Neuronal stem cell (in vitro differentiated cells): ENCODE measurements around the gene CCDC117.

ENCODE experiments used
- DNase-seq: peaks from one replicate; pipeline ENCODE4 v3.0.0-alpha.2; 2013; ENCODE audit warnings: low spot score
- H2AFZ ChIP-seq: one replicate; pipeline ENCODE4 v1.6.1; 2013; ENCODE audit warnings: mild to moderate bottlenecking, low read length, inconsistent platforms
- H2AK5ac ChIP-seq: 2 replicates; pipeline ENCODE4 v1.6.1; 2013; ENCODE audit warnings: low read depth, mild to moderate bottlenecking, inconsistent platforms, low read length, moderate library complexity, mixed read lengths
- H2BK120ac ChIP-seq: 2 replicates; pipeline ENCODE4 v1.6.1; 2013; ENCODE audit warnings: low read depth, mild to moderate bottlenecking, inconsistent platforms, low read length, moderate library complexity, mixed read lengths
- H2BK12ac ChIP-seq: one replicate; pipeline ENCODE4 v1.6.1; 2013; ENCODE audit warnings: low read length, inconsistent platforms
- H2BK15ac ChIP-seq: 2 replicates; pipeline ENCODE4 v1.6.1; 2013; ENCODE audit warnings: mild to moderate bottlenecking, low read length, inconsistent platforms, mixed read lengths
- H2BK5ac ChIP-seq: one replicate; pipeline ENCODE4 v1.6.1; 2013; ENCODE audit warnings: inconsistent platforms, mild to moderate bottlenecking, low read length, moderate library complexity
- H3K14ac ChIP-seq: one replicate; pipeline ENCODE4 v1.6.1; 2013; ENCODE audit warnings: low read length, inconsistent platforms
- H3K18ac ChIP-seq: 2 replicates; pipeline ENCODE4 v1.6.1; 2013; ENCODE audit warnings: low read length, inconsistent platforms
- H3K23ac ChIP-seq: 2 replicates; pipeline ENCODE4 v1.6.1; 2013; ENCODE audit warnings: low read depth, mild to moderate bottlenecking, mixed read lengths, low read length, inconsistent platforms; ENCODE audit not compliant: poor library complexity
- H3K27ac ChIP-seq: replicated peaks from 3 replicates; pipeline ENCODE4 v1.5.1; 2013; ENCODE audit warnings: low read length, inconsistent platforms
- H3K27me3 ChIP-seq, 3 experiments: 2 replicates each; pipeline ENCODE4 v1.6.1; 2013; ENCODE audit warnings: low read length in 3 of 3, mild to moderate bottlenecking in 2 of 3, inconsistent platforms in 1 of 3, low read depth in 1 of 3, mixed read lengths in 1 of 3, moderate library complexity in 1 of 3; ENCODE audit not compliant: control insufficient read depth in 3 of 3, insufficient read depth in 3 of 3
- H3K36me3 ChIP-seq, 2 donors: replicated peaks in 1 of 2; 2 replicates each; pipeline ENCODE4 v1.6.1; 2013; ENCODE audit warnings: low read length in 2 of 2; ENCODE audit not compliant: control insufficient read depth in 2 of 2, insufficient read depth in 2 of 2
- H3K4ac ChIP-seq: 2 replicates; pipeline ENCODE4 v1.6.1; 2013; ENCODE audit warnings: inconsistent platforms, mild to moderate bottlenecking, low read length, moderate library complexity
- H3K4me1 ChIP-seq, 2 donors: 1 replicate in 1 of 2; 2 replicates in 1 of 2; pipeline ENCODE4 v1.6.1; 2013; ENCODE audit warnings: low read length in 2 of 2, low read depth in 1 of 2; ENCODE audit not compliant: control insufficient read depth in 2 of 2, insufficient read depth in 1 of 2
- H3K4me2 ChIP-seq: one replicate; pipeline ENCODE4 v1.6.1; 2013; ENCODE audit warnings: mild to moderate bottlenecking, low read length, inconsistent platforms; ENCODE audit not compliant: insufficient read depth, poor library complexity, severe bottlenecking
- H3K4me3 ChIP-seq, 2 donors: 2 replicates each; pipeline ENCODE4 v1.5.1; 2013; ENCODE audit warnings: low read length in 2 of 2, mild to moderate bottlenecking in 2 of 2, inconsistent platforms in 1 of 2, moderate library complexity in 1 of 2
- H3K79me1 ChIP-seq: one replicate; pipeline ENCODE4 v1.6.1; 2013; ENCODE audit warnings: low read depth, mild to moderate bottlenecking, inconsistent platforms, low read length, moderate library complexity
- H3K9ac ChIP-seq: one replicate; pipeline ENCODE4 v1.6.1; 2013; ENCODE audit warnings: mild to moderate bottlenecking, low read depth, low read length, inconsistent platforms; ENCODE audit not compliant: poor library complexity
- H3K9me3 ChIP-seq, 2 donors: replicated peaks in 1 of 2; 2 replicates each; pipeline versions ENCODE3 to v1.6.1; 2013; ENCODE audit warnings: low read length in 2 of 2, mild to moderate bottlenecking in 2 of 2, inconsistent platforms in 1 of 2, low read depth in 1 of 2, mixed read lengths in 1 of 2, moderate library complexity in 1 of 2; ENCODE audit not compliant: control insufficient read depth in 2 of 2, insufficient read depth in 1 of 2
- H4K8ac ChIP-seq: one replicate; pipeline ENCODE4 v1.6.1; 2013; ENCODE audit warnings: low read depth, mild to moderate bottlenecking, inconsistent platforms, low read length, moderate library complexity
- H4K91ac ChIP-seq: one replicate; pipeline ENCODE4 v1.6.1; 2013; ENCODE audit warnings: low read length, low read depth, mild to moderate bottlenecking, inconsistent platforms; ENCODE audit not compliant: poor library complexity
- WGBS, 2 donors: extraction: QIAGEN DNeasy Blood & Tissue Kit; methylation state at CpG; one replicate each; pipeline ENCODE4 v1.1.7; 2013; ENCODE audit warnings: missing lambda C conversion rate in 2 of 2, mixed read lengths in 1 of 2; ENCODE audit not compliant: insufficient read length in 2 of 2, insufficient replicate concordance in 1 of 2; ENCODE audit errors: extremely low coverage in 2 of 2; 5-methylcytosine and 5-hydroxymethylcytosine counted together

The CCDC117 gene

GRCh38 chr22:28799606-28800307 is 27.3 kb downstream of the CCDC117 start:
- WGBS, 2 donors = no CpG with 5 or more reads among the region's 31 CpGs
- Histone ChIP-seq H3K23ac (peak overlapping the region; percentile 95), H3K4me2 (peak overlapping the region; percentile 72), H3K9ac (peak overlapping the region; percentile 93), H2BK15ac (no peak overlapping the region), H3K27ac (peak overlapping the region; percentile 65), H2BK5ac (peak overlapping the region; percentile 55), H2BK120ac (no peak overlapping the region), H3K4ac (no peak overlapping the region), H3K14ac (peak overlapping the region; percentile 97), H3K4me1 (peaks cover 0 to 4% of the 10 kb centered on the region in 2 donors), H3K18ac (peak overlapping the region; percentile 98), H3K4me3 (peak overlapping the region; percentile 68 to 91), H4K91ac (no peak overlapping the region), H3K36me3 (peaks cover 18 to 46% of the 10 kb centered on the region in 2 donors), H3K27me3 (no peaks in the 10 kb centered on the region), H4K8ac (no peak overlapping the region), H3K79me1 (no peaks in the 10 kb centered on the region), H2AK5ac (peak overlapping the region; percentile 84), H2AFZ (peak overlapping the region; percentile 74), H2BK12ac (no peak overlapping the region), H3K9me3 (peaks cover 0 to 2% of the 10 kb centered on the region in 2 donors)
- DNase-seq = peak; percentile 53

- no peak within 1 kb of the TSS for H2BK120ac ChIP-seq
- H3K4ac ChIP-seq = no peak within 1 kb of the TSS
- no peak within 1 kb of the TSS for H2BK12ac ChIP-seq
- H2BK5ac ChIP-seq = peak within 1 kb of the TSS; percentile 55
- H3K9ac ChIP-seq = peak within 1 kb of the TSS; percentile 93
- H3K27ac ChIP-seq = peak within 1 kb of the TSS; percentile 65
- peak within 1 kb of the TSS; percentile 98 for H3K18ac ChIP-seq
- H4K91ac ChIP-seq = no peak within 1 kb of the TSS
- H3K9me3 ChIP-seq = no peaks in the 10 kb centered on the region
- no peaks in the 10 kb centered on the region for H3K79me1 ChIP-seq
- H3K4me1 ChIP-seq = peaks cover 0 to 4% of the 10 kb centered on the region in 2 donors
- H2BK15ac ChIP-seq = no peak within 1 kb of the TSS
- peak within 1 kb of the TSS; percentile 78 for H3K4me2 ChIP-seq
- peak within 1 kb of the TSS; percentile 96 for H4K8ac ChIP-seq
- peak within 1 kb of the TSS; percentile 68 to 91 for H3K4me3 ChIP-seq
- peak; percentile 92 for DNase-seq
- H3K14ac ChIP-seq = peak within 1 kb of the TSS; percentile 97
- peaks cover 12 to 39% of the 10 kb centered on the region in 2 donors for H3K36me3 ChIP-seq
- no CpG with 5 or more reads among the region's 78 CpGs for WGBS, 2 donors
- peak within 1 kb of the TSS; percentile 74 for H2AFZ ChIP-seq
- H3K27me3 ChIP-seq = no peaks in the 10 kb centered on the region
- peak within 1 kb of the TSS; percentile 95 for H3K23ac ChIP-seq
- peak within 1 kb of the TSS; percentile 84 for H2AK5ac ChIP-seq
Observed at GRCh38 chr22:28800308-28801041, 28.0 kb downstream of the CCDC117 start, which contains the start of gene XBP1. Gene XBP1 (minus strand): TSS chr22:28800569.

- H4K8ac ChIP-seq = no peak overlapping the region
- H2AFZ ChIP-seq = no peak overlapping the region
- no peaks in the 10 kb centered on the region for H3K27me3 ChIP-seq
- H3K36me3 ChIP-seq = peaks cover under 1 to 23% of the 10 kb centered on the region in 2 donors
- no peak overlapping the region for H3K9ac ChIP-seq
- no peak overlapping the region for H3K23ac ChIP-seq
- H3K79me1 ChIP-seq = no peaks in the 10 kb centered on the region
- H3K4me3 ChIP-seq = no peak overlapping the region
- peaks cover 0 to 4% of the 10 kb centered on the region in 2 donors for H3K4me1 ChIP-seq
- H3K4me2 ChIP-seq = no peak overlapping the region
- no peak overlapping the region for H3K4ac ChIP-seq
- H3K14ac ChIP-seq = no peak overlapping the region
- H2BK12ac ChIP-seq = no peak overlapping the region
- no CpG with 5 or more reads among the region's 14 CpGs for WGBS, 2 donors
- H3K9me3 ChIP-seq = no peaks in the 10 kb centered on the region
- no peak overlapping the region for H3K18ac ChIP-seq
- no peak for DNase-seq
- H2AK5ac ChIP-seq = no peak overlapping the region
- H2BK120ac ChIP-seq = no peak overlapping the region
- no peak overlapping the region for H2BK5ac ChIP-seq
- H4K91ac ChIP-seq = no peak overlapping the region
- H2BK15ac ChIP-seq = no peak overlapping the region
- no peak overlapping the region for H3K27ac ChIP-seq
Observed at GRCh38 chr22:28801845-28802594, 29.5 kb downstream of the CCDC117 start.
